Hepatocyte (in vitro differentiated cells): Measurements from ENCODE around the gene ZNF385B. TPM values are rescaled to one million over a fixed set of nuclear protein-coding genes. Genes with fewer than 3 reads are reported as not detected.

Source experiments
- DNase-seq: peaks from one replicate; pipeline ENCODE4 v3.0.0-alpha.2; 2016; ENCODE audit warnings: low spot score
- H2AFZ ChIP-seq: fragments of 200-600 bp; sonication (generic); 2 replicates; pipeline ENCODE4 v1.6.0; 2016; ENCODE audit warnings: antibody characterized with exemption, mild to moderate bottlenecking
- H3K27ac ChIP-seq: fragments of 200-600 bp; sonication (generic); 2 replicates; pipeline ENCODE4 v1.5.1; 2016; ENCODE audit warnings: mild to moderate bottlenecking
- H3K27me3 ChIP-seq: fragments of 200-600 bp; sonication (generic); 2 replicates; pipeline ENCODE4 v1.6.1; 2016
- H3K36me3 ChIP-seq: fragments of 200-600 bp; sonication (generic); replicated peaks from 2 replicates; pipeline ENCODE4 v1.5.1; 2016; ENCODE audit warnings: low read depth; ENCODE audit not compliant: insufficient read depth
- H3K4me1 ChIP-seq: fragments of 200-600 bp; sonication (generic); 2 replicates; pipeline ENCODE4 v1.5.1; 2016; ENCODE audit warnings: mild to moderate bottlenecking, moderate library complexity; ENCODE audit not compliant: insufficient read depth
- H3K4me2 ChIP-seq: fragments of 200-600 bp; sonication (generic); 2 replicates; pipeline ENCODE4 v1.6.0; 2016
- H3K4me3 ChIP-seq: fragments of 200-600 bp; sonication (generic); 2 replicates; pipeline ENCODE4 v1.5.1; 2016; ENCODE audit warnings: mild to moderate bottlenecking
- H3K79me2 ChIP-seq: fragments of 200-600 bp; sonication (generic); 2 replicates; pipeline ENCODE4 v1.6.0; 2017; ENCODE audit warnings: mild to moderate bottlenecking
- H3K9me2 ChIP-seq: fragments of 200-600 bp; sonication (generic); replicated peaks from 2 replicates; pipeline ENCODE4 v1.6.0; 2017; ENCODE audit warnings: mild to moderate bottlenecking; ENCODE audit not compliant: insufficient read depth
- H3K9me3 ChIP-seq: fragments of 200-600 bp; sonication (generic); 2 replicates; pipeline ENCODE4 v1.5.1; 2016; ENCODE audit warnings: low read depth, mild to moderate bottlenecking
- H4K20me1 ChIP-seq: fragments of 200-600 bp; sonication (generic); 2 replicates; pipeline ENCODE4 v1.6.0; 2016; ENCODE audit warnings: mild to moderate bottlenecking; ENCODE audit not compliant: insufficient read depth, poor library complexity, severe bottlenecking
- EZH2 ChIP-seq: fragments of 200-600 bp; sonication (generic); IDR thresholded peaks from 2 replicates; pipeline ENCODE4 v1.6.1; 2016; ENCODE audit warnings: antibody characterized with exemption, mild to moderate bottlenecking, borderline replicate concordance
- EZH2phosphoT487 ChIP-seq: fragments of 200-600 bp; sonication (generic); IDR thresholded peaks from one replicate; pipeline ENCODE4 v1.6.1; 2018; ENCODE audit warnings: antibody characterized with exemption, mild to moderate bottlenecking, low read depth, moderate library complexity; ENCODE audit not compliant: unreplicated experiment, severe bottlenecking
- WGBS: methylation state at CpG from one replicate; pipeline ENCODE4 v1.1.6; 2016; ENCODE audit warnings: low lambda C conversion rate; ENCODE audit errors: missing lambda C conversion rate; 5-methylcytosine and 5-hydroxymethylcytosine counted together
- polyA plus RNA-seq: library from polyadenylated mRNA; unstranded; fragments of >200 nt; fragmentation: Nextera tagmentation; extraction: Ambion mirVana; gene quantifications from 2 replicates; pipeline ENCODE4 v1.2.1, GENCODE V29; 2016
- total RNA-seq: library from RNA; depleted of rRNA; stranded (reverse); fragments of >200 nt; gene quantifications from 2 replicates; pipeline ENCODE4 v1.2.3, GENCODE V29; 2014
- TF ChIP-seq, protein P1 (sequence below): fragments of 200-600 bp; sonication (generic); IDR thresholded peaks from 2 replicates; pipeline ENCODE4 v1.5.1; 2016; ENCODE audit warnings: antibody characterized with exemption, mild to moderate bottlenecking; ENCODE audit not compliant: poor library complexity

Gene ZNF385B
- total and polyA plus RNA-seq, 2 experiments from 2014 or later, result 1.8 to 2.4 TPM

DNA sequence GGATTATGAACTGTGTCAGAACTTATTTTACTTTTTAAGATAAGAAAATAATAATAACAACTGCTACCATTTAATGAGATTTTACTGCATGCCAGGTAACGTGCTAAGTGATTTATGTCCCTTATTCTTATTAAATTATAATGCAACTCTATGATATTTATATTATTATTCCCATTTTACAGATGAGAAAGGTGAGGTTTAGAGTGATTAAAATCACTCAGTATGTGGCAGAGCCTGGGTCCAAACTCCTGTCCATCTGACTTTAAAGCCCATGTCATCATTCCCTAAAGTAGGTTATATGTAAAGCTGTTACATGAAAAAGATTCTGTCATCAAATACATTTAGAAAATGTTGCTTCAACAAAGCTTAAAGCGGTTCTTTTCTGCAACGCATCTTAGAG is 308.0 kb downstream of the ZNF385B start:
- Histone ChIP-seq H3K79me2 (no peaks in the 10 kb centered on the region), H3K36me3 (no peaks in the 10 kb centered on the region), H2AFZ (no peak overlapping the region), H3K4me2 (no peak overlapping the region), H3K9me2 (no peaks in the 10 kb centered on the region), H3K9me3 (no peaks in the 10 kb centered on the region), H3K27me3 (no peaks in the 10 kb centered on the region), H3K27ac (no peak overlapping the region), H4K20me1 (no peaks in the 10 kb centered on the region), H3K4me1 (peaks cover 3% of the 10 kb centered on the region), H3K4me3 (no peak overlapping the region)
- DNase-seq, result no peak
- WGBS, result 95% methylated on average over 3 of the region's 3 CpGs
- no peak for TF ChIP-seq EZH2phosphoT487

DNA sequence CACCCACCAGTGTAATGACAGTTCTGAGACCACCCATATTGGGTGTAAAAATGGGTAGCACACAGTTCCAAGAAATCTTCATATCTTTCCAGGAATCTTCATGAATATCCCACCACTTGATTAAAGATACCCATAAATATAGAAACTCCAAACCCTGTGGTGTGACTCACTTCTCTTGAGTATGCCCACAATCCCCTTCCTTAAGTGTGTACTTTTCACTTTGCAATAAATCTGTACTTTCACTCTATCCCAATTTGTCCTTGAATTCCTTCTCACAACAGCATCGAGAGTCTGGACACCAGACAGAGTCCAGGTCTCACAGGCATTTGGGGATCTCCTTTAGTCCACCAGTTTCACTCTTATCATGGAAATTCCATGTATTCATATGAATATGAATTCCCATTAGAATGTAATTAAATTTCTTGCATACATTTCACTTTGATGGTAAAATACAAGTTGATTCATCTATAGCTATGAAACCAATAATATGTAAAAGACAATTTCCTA is 309.8 kb downstream of the ZNF385B start:
- Histone ChIP-seq H2AFZ (no peak overlapping the region), H3K4me2 (no peak overlapping the region), H3K27ac (no peak overlapping the region), H3K9me2 (no peaks in the 10 kb centered on the region), H3K79me2 (no peaks in the 10 kb centered on the region), H3K9me3 (no peaks in the 10 kb centered on the region), H3K36me3 (no peaks in the 10 kb centered on the region), H4K20me1 (no peaks in the 10 kb centered on the region), H3K4me3 (no peak overlapping the region), H3K4me1 (no peaks in the 10 kb centered on the region), H3K27me3 (no peaks in the 10 kb centered on the region)
- no peak for DNase-seq
- no peak for TF ChIP-seq EZH2phosphoT487
- no peak for TF ChIP-seq EZH2
- TF ChIP-seq, protein P1, sequence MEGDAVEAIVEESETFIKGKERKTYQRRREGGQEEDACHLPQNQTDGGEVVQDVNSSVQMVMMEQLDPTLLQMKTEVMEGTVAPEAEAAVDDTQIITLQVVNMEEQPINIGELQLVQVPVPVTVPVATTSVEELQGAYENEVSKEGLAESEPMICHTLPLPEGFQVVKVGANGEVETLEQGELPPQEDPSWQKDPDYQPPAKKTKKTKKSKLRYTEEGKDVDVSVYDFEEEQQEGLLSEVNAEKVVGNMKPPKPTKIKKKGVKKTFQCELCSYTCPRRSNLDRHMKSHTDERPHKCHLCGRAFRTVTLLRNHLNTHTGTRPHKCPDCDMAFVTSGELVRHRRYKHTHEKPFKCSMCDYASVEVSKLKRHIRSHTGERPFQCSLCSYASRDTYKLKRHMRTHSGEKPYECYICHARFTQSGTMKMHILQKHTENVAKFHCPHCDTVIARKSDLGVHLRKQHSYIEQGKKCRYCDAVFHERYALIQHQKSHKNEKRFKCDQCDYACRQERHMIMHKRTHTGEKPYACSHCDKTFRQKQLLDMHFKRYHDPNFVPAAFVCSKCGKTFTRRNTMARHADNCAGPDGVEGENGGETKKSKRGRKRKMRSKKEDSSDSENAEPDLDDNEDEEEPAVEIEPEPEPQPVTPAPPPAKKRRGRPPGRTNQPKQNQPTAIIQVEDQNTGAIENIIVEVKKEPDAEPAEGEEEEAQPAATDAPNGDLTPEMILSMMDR, result no peak
- WGBS, result 57% methylated on average over 1 of the region's 1 CpG

DNA sequence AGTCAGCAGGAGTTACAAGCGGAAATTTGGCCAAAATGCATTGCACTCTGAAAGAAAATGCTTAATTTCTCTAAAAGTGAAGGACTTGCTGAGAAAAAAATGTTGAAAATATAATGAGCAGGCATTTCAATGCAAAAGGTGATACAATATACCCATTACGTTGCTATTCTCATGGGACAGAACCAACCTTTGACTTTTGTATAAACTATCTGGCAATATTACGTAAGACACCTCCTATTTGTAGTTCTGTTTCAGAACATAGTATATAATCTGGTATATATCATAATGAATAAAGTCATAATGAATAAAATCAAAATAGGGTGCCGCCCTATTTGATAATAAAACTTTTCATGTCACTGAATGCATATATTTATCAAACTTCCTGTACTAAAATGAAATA is 310.6 kb downstream of the ZNF385B start:
- 86% methylated on average over 4 of the region's 4 CpGs for WGBS
- Histone ChIP-seq H4K20me1 (no peaks in the 10 kb centered on the region), H3K9me2 (no peaks in the 10 kb centered on the region), H3K4me3 (no peak overlapping the region), H3K36me3 (no peaks in the 10 kb centered on the region), H3K4me2 (no peak overlapping the region), H3K4me1 (no peaks in the 10 kb centered on the region), H3K27ac (no peak overlapping the region), H3K9me3 (no peaks in the 10 kb centered on the region), H3K79me2 (no peaks in the 10 kb centered on the region), H3K27me3 (no peaks in the 10 kb centered on the region), H2AFZ (no peak overlapping the region)
- TF ChIP-seq EZH2phosphoT487 (no peak), EZH2 (no peak)
- TF ChIP-seq, protein P1, result no peak
- DNase-seq, result no peak

DNA sequence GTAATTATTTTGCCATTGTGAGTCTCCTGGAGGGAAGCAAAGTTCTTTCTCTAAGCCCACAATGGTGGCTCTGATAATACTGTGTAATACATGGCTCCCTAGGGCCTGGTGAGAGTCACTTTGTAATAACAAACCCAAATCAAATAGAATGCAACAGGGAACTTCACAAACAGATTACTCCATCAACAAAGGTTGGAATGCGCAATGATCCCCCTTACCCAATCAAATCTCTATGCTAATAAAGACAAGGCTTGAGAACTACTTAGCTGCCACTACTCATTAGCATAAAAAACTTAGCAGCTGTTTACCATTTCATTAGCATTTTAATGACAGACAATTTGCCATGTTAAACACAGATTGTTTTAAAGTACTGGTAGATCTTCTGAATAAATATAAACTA is 311.2 kb downstream of the ZNF385B start:
- no peak overlapping the region for H3K27ac ChIP-seq
- H3K79me2 ChIP-seq, result no peaks in the 10 kb centered on the region
- no peaks in the 10 kb centered on the region for H3K27me3 ChIP-seq
- no peaks in the 10 kb centered on the region for H3K4me1 ChIP-seq
- no peak overlapping the region for H3K4me2 ChIP-seq
- no peaks in the 10 kb centered on the region for H3K9me3 ChIP-seq
- DNase-seq, result no peak
- TF ChIP-seq, protein P1, result no peak
- TF ChIP-seq EZH2, result no peak
- no peak for TF ChIP-seq EZH2phosphoT487
- 75% methylated on average over 1 of the region's 1 CpG for WGBS
- no peaks in the 10 kb centered on the region for H3K9me2 ChIP-seq
- H2AFZ ChIP-seq, result no peak overlapping the region
- no peak overlapping the region for H3K4me3 ChIP-seq
- H3K36me3 ChIP-seq, result no peaks in the 10 kb centered on the region
- no peaks in the 10 kb centered on the region for H4K20me1 ChIP-seq
